HG03442 (cell line): ENCODE measurements around the gene ZCCHC17.

Experiments
- ATAC-seq: cut with Tn5 transposase; IDR thresholded peaks from one replicate; pipeline ENCODE4 v1.9.1; 2021; ENCODE audit warnings: mild to moderate bottlenecking, moderate library complexity; ENCODE audit not compliant: unreplicated experiment

The ZCCHC17 gene

DNA sequence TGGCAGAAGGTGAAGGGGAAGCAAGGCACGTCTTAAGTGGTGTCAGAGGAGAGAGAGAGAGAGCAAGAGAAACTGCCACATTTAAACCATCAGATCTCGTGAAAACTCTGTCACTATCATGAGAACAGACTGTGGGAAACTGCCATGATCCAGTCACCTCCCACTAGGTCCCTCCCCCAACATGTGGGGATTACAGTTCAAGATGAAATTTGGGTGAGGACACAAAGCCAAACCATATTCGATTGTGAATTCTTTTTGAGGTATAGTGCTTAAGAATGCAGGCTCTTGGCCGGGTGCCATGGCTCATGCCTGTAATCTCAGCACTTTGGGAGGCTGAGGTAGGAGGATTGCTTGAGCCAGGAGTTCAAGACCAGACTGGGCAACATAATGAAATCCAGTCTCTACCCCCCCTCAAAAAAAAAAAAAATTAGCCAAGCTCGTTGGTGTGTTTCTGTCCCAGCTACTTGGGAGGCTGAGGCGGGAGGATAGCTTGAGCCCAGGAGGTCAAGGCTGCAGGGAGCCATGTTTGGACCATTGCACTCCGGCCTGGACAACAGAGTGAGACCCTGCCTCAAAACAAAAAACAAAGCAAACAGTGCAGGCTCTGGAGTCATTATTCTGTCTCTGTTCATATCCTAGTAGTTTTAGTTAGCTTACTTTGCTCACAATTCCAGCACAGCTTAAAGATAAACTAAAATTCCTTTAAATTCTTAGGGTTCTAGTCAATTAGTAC, 6.0 kb downstream of the ZCCHC17 start:
- no peak for ATAC-seq

DNA sequence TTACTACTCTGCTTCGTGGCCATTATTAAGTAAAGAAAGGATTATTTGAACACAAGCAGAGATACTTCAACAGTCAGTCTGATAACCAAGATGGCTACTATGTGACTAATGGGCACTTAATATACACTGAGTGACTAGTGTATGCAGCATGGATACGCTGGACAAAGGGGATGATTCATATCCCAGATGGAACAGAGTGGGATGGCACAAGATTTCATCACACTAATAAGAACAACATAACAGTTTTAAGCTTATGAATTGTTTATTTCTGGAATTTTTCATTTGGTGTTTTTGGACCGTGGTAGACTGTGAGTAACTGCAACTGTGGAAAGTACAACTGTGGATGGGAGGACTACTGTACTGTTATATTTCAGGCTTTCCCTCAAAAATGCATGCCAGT, 9.4 kb downstream of the ZCCHC17 start:
- no peak for ATAC-seq

DNA sequence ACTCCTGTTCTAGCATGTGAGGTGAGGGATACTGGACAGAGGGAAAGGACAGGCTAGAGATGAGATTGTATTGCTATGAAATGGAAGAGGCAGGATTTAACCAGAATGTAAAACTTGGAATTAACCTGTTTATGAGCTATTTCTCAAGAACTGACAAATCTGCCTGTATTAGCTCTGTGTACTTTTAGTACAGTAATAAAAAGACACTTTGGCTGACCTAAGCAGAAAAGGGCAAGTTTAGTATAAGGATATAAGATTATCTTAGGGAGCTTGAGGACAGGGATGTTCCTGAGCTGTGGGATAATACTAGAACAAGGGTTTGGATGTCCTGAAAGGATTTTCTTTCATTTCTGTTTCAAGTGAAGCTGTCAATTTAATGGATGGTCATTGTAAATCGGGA, 11.2 kb downstream of the ZCCHC17 start:
- ATAC-seq = no peak

DNA sequence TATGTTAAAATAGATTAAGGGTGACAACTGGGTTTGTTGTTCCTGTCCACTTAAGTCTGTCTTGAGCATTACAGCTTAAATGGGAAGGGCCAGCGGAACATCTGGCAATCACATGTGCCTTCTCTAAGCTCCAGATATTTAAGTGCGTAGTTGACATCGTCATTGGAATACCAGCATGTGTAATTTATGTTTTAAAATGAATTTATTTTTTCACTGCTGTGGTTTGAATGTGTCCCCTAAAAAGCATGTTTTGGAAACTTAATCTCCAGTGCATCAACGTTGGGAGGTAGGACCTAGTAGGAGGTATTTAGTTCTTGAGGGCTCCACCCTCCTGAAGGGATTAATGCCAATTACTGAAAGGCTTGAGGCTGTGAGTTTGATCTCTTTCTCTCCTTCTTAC, 13.4 kb downstream of the ZCCHC17 start:
- ATAC-seq = no peak

DNA sequence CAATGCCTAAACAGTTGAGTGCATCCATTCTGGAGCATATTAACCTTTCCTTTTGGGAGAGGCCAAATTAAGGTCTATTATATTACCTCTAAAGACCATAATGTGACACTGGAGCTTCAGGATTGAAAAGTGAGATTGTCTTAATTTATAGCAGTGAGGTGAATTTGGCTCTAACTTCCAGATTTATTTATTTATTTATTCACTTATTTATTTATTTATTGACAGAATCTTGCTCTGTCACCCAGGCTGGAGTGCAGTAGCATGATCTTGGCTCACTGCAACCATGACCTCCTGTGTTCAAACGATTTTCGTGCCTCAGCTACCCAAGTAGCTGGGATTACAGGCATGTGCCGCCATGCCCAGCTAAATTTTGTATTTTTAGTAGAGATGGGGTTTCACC, 19.1 kb downstream of the ZCCHC17 start:
- no peak for ATAC-seq

DNA sequence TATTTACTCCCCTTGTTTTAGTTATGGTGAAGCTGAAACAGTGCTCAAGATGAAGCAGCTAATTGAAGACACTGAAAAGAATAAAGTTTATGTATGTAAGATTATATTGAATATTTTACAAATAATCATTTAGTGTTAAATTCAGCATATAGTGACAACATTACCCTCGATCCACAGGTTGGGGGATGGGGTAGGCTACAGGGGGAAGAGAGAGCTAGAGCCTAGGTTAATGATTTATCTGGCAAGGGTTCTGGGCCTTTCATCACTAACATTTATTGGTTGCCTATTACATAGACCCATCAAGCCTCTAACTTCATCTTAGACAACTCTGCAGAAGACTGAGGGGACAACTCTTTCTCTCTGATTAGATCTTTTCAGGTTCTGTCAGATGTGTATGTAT, 21.3 kb downstream of the ZCCHC17 start:
- ATAC-seq = no peak

DNA sequence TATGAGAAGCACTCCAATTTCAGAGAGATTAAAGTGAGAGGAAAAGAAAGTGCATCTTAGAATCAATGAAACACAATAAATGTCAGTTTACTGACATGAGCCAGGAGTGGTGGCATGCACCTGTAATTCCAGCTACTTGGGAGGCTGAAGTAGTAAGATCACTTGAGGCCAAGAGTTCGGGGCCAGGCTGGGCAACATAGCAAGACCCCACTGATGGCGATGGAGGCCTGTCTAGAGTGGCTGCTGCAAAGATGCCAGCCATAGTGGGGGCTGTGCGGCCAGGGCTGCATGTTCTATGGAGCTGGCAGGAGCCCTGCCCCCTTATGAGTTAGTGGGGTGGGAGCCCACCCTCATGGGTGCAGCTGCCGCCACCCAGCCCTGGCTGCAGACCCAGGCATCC, 27.3 kb downstream of the ZCCHC17 start:
- ATAC-seq = no peak

DNA sequence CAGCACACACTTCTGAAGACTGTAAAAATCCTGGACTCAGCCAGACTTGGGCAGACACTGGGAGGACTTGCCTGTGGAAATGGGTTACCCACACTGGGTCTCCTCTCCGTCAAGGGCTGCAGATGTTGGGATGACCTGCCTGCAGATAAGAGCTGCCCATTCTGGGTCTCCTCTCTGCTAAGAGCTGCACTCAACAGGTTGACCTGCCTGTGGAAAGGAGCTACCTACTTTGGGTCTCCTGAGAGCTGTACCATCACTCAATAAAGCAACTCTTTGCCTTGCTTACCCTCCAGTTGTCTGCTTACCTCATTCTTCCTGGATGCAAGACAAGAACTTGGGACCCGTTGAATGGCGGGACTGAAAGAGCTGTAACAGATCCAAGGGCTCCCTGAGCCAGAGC, 28.2 kb downstream of the ZCCHC17 start:
- ATAC-seq = no peak

DNA sequence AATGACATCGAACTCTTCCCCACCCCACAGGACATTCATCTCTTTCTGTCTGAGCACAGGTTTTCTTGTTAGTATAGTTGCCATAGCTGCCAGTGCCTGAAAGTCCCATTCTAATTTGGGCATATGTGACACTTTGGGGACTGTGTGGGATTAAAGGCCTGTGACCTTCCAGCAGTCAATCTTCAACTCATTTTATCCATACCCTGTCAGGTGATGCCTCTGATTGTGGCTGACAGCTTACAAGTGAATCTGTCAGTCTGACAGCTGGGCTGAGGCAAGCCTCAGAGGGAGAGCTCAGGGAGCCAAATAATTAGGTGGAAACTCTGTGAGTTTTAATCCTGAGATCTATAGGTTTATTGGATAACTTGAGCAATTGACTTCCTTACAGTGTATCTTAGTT, 29.6 kb downstream of the ZCCHC17 start:
- ATAC-seq = no peak

DNA sequence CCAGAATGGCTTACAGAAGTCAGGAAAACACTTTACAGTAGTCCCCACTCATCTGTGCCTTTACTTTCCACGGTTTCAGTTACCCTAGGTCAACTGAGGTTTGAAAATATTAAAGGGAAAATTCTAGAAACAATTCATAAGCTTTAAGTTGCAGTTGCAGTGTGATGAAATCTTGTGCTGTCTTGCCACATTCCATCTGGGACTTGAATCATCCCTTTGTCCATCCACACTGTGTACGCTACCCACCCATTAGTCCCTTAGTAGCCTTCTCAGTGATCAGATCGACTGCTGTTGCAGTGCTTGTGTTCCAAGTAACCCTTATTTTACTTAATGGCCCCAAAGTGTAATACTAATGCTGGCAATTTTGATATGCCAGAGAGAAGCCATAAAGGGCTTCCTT, 30.5 kb downstream of the ZCCHC17 start:
- no peak for ATAC-seq

DNA sequence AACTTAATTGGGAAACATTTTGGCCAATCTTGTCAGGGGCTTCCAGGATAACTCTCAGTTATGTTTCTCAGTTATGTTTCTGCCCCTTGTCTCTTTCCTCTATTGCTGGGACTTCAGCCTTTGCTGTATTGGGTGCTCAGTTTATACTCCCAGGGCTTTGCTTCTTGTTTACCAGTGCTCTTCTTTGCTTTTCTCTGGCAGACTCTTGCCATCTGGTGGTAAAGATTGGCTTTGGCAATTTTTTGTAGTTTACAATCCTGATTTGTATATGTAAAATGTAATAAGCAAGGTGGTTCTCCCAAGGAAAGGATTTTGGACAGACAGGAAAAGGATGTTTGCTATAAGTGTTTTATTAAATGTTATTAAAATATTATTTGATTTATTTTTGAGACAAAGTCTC, 38.2 kb downstream of the ZCCHC17 start:
- ATAC-seq = no peak

DNA sequence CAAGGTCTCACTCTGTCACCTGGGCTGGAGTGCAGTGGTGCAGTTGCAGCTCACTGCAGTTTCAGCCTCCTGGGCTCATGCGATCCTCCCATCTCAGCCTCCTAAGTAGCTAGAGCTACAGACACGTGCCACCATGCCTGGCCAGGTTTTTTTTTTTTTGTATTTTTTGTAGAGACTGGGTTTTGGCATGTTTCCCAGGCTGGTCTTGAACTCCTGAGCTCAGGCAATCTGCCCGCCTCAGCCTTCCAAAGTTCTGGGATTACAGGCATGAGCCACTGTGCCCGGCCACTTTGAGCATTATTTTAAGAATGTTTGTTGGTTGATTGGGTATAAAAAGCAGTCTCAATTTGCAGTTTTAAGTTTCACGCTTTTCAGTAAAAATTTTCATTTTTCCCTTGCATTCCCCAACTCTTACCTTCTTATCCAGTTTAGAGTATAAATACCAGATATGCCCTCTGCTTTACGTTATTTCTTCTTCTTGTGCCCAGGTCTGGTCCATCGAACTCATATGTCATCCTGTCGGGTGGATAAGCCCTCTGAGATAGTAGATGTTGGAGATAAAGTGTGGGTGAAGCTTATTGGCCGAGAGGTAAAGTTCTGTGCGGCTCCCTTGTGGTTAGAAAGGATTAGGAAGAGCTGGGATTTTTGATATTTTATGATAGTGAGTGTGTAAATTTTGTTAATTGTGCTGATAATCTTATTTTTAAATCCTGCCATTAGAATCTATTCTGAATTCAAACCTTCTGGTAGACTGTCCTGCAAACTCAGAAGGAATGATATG, 40.0 kb downstream of the ZCCHC17 start:
- no peak for ATAC-seq

DNA sequence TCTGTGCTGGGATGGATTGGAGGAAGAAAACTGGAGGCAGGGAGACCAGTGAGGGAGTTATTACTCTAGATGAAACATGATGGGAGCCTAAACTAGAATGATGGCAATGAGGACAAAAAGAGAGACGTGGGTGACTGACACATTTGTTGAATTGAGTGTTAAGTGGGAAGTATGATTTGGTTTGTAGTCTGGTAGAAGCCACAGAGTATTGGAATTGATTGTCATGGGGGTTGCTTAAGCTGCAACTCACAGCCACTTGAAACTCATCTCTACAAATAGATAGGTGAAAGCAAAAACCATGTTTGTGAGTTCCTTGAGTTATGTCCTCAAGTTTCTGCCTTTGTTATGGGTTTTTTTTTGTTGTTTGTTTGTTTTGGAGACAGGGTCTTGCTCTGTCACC, 47.7 kb downstream of the ZCCHC17 start:
- ATAC-seq = no peak

DNA sequence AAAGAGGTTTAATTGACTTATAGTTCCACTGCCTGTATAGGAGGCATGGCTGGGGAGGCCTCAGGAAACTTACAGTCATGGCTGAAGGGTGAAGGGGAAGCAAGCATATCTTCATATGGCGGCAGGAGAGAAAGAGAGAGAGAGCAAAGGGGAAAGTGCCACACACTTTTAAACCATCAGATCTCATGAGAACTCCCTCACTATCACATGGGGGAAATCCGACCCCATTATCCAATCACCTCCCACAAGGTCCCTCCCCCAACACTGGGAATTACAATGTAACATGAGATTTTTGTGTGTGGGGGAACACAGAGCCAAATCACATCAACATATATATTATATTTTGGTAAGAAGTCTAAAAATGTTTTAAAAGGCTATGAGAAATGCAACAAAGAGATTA, 48.8 kb downstream of the ZCCHC17 start:
- ATAC-seq = no peak

DNA sequence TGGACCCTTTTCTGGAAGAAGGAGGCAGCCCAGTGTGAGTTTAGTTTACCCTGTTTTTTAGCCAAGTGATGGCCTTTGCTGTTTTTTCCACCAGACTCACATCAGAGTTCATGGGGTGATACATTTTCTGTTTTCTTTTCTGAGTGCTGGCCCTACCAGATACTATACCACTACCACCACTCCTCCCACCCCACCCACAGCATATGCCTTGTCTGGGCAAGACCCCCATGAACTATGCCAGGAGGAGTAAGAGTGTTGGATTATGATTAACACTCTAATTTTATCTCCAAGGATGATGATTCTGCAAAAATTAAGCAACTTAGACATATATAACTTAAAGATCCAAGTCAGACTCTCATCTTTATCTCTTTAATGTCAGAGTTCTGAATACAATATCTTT, 50.0 kb downstream of the ZCCHC17 start:
- no peak for ATAC-seq

DNA sequence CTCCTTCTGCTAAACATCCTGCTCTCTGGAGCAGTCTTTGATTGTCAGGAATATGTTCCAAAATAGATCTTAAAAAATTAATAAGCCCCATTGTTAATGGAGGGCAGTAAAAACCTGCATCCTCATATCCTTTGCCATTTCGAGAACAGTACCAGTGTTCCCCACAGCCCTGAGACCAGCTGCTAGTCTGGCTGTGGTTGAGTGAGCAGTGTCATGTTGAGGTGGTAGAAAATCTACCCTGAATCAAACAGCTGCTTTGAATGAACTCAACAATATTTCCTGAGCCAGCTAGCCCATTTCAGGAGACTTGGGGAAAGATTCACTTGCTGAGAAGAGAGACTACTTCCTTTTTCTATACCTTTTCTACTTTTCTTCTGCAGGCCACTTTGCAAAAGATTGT, 51.6 kb downstream of the ZCCHC17 start:
- no peak for ATAC-seq

DNA sequence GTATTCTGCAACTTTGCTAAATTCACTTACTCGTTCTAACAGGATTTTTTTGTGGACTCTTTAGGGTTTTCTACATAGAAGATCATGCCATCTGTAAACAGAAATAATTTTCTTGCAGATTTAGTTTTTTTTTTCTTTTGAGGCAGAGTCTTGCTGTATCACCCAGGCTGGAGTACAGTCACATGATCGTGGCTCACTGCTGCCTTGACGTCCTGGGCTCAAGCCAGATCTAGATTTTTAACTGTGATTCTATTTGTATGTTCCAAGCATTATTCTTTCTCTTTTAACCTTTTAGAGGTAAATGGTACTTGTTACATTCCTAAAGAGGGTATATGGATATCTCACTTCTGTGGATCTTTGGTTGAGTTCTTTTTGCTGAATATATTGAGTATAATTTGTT, 57.5 kb downstream of the ZCCHC17 start:
- ATAC-seq = no peak

DNA sequence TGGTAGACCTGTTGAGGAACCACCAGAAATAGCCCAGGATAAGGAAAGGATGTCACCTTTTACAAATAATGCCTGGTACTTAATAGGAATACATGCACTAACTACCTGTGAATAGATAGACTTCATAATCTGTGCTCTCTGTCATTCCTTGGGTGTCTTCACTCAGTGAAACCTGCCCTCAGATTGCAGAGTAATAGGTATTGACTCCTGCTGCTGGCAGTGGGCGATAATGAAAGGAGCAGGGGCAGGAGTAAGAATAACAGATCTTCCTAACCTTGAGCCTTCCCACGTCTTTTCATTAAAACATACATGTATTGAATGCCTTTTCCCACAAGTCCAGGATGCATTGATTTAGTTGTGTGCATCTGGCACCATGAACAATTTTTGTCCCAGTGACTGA, 59.6 kb downstream of the ZCCHC17 start:
- ATAC-seq = no peak

DNA sequence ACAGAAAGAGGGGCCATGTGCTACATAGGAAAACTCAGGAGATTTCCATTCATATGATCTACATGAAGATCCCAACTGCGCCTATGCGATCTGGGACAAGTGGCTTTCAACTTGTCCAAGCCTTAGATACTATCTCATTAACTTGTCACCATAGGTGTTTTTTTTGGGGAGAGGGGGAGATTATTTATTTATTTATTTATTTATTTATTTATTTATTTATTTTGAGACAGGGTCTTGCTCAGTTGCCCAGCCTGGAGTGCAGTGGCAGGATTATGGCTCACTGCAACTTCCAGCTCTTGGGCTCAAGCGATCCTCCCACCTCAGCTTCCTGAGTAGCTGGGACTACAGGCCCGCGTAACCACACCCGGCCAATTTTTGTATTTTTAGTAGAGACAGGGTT, 64.8 kb downstream of the ZCCHC17 start:
- ATAC-seq = no peak

DNA sequence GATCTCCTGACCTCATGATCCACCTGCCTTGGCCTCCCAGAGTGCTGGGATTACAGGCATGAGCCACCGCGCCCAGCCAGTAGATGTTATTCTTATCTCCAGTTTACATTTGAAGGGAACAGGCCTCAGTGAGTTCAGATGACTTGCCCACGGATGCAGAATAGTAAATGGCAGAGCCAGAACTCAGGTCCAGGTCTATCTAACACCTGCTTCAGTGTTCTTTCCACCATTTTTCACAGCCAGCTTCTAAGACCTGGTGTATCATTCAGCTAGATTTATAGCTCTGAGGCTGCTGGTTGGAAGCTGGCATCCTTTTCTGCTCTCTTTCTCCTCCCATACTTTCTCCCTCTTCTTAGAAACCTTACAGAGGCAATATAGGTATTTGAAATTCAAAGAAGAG, 65.2 kb downstream of the ZCCHC17 start:
- ATAC-seq = no peak

DNA sequence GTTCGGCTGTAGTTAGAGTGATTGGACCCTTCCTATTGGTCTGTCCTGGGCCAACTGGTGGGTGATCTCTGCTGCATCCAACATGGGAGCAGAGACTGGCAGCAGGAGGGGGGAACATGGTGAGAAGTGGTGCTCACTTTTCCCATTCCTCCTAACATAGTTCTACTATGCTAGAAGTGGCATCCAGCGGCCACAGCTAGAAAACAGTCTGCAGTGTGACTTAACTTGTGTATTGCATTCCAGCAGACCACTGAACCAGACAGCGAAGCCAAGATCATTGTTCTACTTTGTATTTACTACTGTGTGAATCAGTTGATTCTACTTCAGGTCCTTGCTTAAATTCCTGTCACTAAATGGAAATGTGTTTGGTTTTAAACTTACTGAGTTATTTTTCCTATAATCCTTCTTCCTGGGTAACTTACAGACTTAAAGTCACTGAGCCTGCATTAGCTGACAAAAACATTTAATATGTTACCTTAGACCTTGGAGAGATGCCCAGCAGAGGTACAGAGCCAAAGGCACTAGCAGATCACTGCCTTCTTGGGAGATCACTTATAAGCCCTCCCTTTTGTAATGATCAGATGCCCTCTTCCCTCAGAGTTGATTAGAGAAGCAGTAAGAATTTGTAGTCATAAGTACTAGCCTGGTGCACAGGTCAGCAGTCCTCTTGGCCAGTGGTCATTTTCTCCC, 67.9 kb downstream of the ZCCHC17 start:
- ATAC-seq = no peak

DNA sequence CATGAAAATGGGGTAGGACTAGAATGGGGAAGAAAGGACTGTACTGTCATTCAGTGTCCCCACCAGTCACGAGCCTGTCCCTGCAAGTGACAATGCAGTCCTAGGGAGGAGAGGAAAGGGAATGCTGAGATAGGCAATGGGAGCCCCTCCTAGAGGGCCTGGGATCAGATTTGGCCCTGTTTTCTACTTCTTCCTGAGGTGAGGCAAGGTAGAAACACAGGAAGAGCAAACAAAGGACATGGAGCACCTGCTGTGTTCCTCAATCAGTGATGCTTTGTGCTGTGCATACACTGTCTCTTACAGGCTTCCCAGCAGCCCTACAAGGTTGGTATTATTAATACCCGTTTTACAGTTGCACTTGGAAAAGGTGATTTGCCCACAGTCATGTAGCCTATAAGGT, 70.0 kb downstream of the ZCCHC17 start:
- no peak for ATAC-seq
